HepG2 (cell line): ENCODE measurements around the gene ABCC5. TPM values are rescaled to one million over a fixed set of nuclear protein-coding genes. Genes with fewer than 3 reads are reported as not detected.
A peak's percentile ranks its signal among the peaks of the same experiment; 100 is the strongest.

Experiments used
- ATAC-seq: fragments of 200-7000 bp; cut with Tn5 transposase; 3 replicates; pipeline ENCODE4 v1.9.1; 2020; ENCODE audit warnings: mild to moderate bottlenecking, moderate library complexity
- BruUV-seq: library from RNA; stranded (reverse); fragments of 400-500 nt; replicated peaks from 2 replicates; lab custom pipeline; 2021; lab: Mats Ljungman, UMichigan
- CTCF ChIA-PET: fragments of 300-600 bp; formaldehyde crosslinking; extraction: SDS; loops from one replicate; lab custom pipeline; 2021; ENCODE audit warnings: low total read pairs, inconsistent platforms, low intra/inter-chr PET ratio; lab: Yijun Ruan, JAX
- POLR2A ChIA-PET: fragments of 350-600 bp; sonication (Branson Sonifier 250); formaldehyde crosslinking; loops from one replicate; lab custom pipeline; 2020; ENCODE audit warnings: antibody characterized with exemption, inconsistent platforms; lab: Yijun Ruan, JAX
- DNase-seq: peaks from one replicate; pipeline ENCODE4 v3.0.0-alpha.2; 2015; ENCODE audit warnings: low spot score
- FAIRE-seq: peaks from 3 replicates; lab custom pipeline; 2011; peaks lifted over from hg19 to GRCh38; lab: Jason Lieb, UNC
- H2AFZ ChIP-seq: one replicate; pipeline ENCODE4 v1.6.1; 2011; ENCODE audit warnings: low read length, inconsistent platforms
- H3K27ac ChIP-seq: fragments of 300-600 bp; 3 replicates; pipeline ENCODE4 v1.8.0; 2011; ENCODE audit warnings: mixed run types, mild to moderate bottlenecking, mixed read lengths, low read length, inconsistent platforms; ENCODE audit not compliant: insufficient read depth; ENCODE audit errors: extremely low read length
- H3K27me3 ChIP-seq, 2 experiments: fragments of 200-600 bp in 1 of 2; 2 replicates in 1 of 2; 3 replicates in 1 of 2; pipeline versions ENCODE4 v1.6.0 to v1.8.0; 2011; ENCODE audit warnings: low read length in 2 of 2, mild to moderate bottlenecking in 2 of 2, moderate library complexity in 2 of 2, inconsistent platforms in 1 of 2; ENCODE audit not compliant: insufficient read depth in 2 of 2, control insufficient read depth in 1 of 2
- H3K36me3 ChIP-seq, 2 experiments: fragments of 200-600 bp in 1 of 2; replicated peaks in 1 of 2; 2 replicates in 1 of 2; 3 replicates in 1 of 2; pipeline versions ENCODE4 v1.5.1 to v1.8.0; 2011; ENCODE audit warnings: low read length in 2 of 2, inconsistent platforms in 1 of 2; ENCODE audit not compliant: insufficient read depth in 2 of 2, control insufficient read depth in 1 of 2
- H3K4me1 ChIP-seq: 2 replicates; pipeline ENCODE4 v1.5.1; 2012; ENCODE audit warnings: low read length, inconsistent platforms; ENCODE audit not compliant: insufficient read depth
- H3K4me2 ChIP-seq: 2 replicates; pipeline ENCODE4 v1.6.0; 2011; ENCODE audit warnings: low read depth, low read length, inconsistent platforms
- H3K4me3 ChIP-seq, 3 experiments: fragments of 200-600 bp in 1 of 3; sonication (generic), shearing (Covaris generic) in 1 of 3; replicated peaks in 1 of 3; 2 replicates each; pipeline ENCODE4 v1.5.1; 2011 to 2016; ENCODE audit warnings: low read length in 3 of 3, inconsistent platforms in 2 of 3, low read depth in 2 of 3, mild to moderate bottlenecking in 2 of 3, control low read depth in 1 of 3, mixed read lengths in 1 of 3; ENCODE audit not compliant: insufficient read depth in 1 of 3
- H3K79me2 ChIP-seq: one replicate; pipeline ENCODE4 v1.6.1; 2011; ENCODE audit warnings: low read length, inconsistent platforms; ENCODE audit not compliant: insufficient read depth
- H3K9ac ChIP-seq: 2 replicates; pipeline ENCODE4 v1.6.0; 2011; ENCODE audit warnings: mild to moderate bottlenecking, low read depth, low read length, inconsistent platforms; ENCODE audit not compliant: insufficient read depth
- H3K9me3 ChIP-seq: 2 replicates; pipeline ENCODE4 v1.5.1; 2012; ENCODE audit warnings: mild to moderate bottlenecking, low read length
- H4K20me1 ChIP-seq: 2 replicates; pipeline ENCODE4 v1.6.0; 2011; ENCODE audit warnings: inconsistent platforms, mild to moderate bottlenecking, low read length, moderate library complexity; ENCODE audit not compliant: insufficient read depth
- ADNP ChIP-seq: sonication (generic); formaldehyde crosslinking; IDR thresholded peaks from 2 replicates; pipeline ENCODE4 v1.4.0; 2020; ENCODE audit warnings: missing genetic modification reagents
- FLYWCH1 ChIP-seq: sonication (generic); formaldehyde crosslinking; IDR thresholded peaks from 2 replicates; pipeline ENCODE4 v1.8.1; 2023; ENCODE audit warnings: mild to moderate bottlenecking, missing genetic modification reagents
- MAFF ChIP-seq: IDR thresholded peaks from 2 replicates; pipeline ENCODE4 v1.6.1; 2011; ENCODE audit warnings: low read depth, low read length, improper control_type of control experiment
- MED1 ChIP-seq: sonication (generic); formaldehyde crosslinking; IDR thresholded peaks from 2 replicates; pipeline ENCODE4 v1.4.0; 2020; ENCODE audit warnings: missing genetic modification reagents
- NFIC ChIP-seq: IDR thresholded peaks from 2 replicates; pipeline ENCODE4 v1.6.1; 2012; ENCODE audit warnings: mild to moderate bottlenecking, low read length, inconsistent platforms
- NPAS2 ChIP-seq: sonication (generic); formaldehyde crosslinking; IDR thresholded peaks from 2 replicates; pipeline ENCODE4 v1.8.0; 2022; ENCODE audit warnings: mild to moderate bottlenecking, missing genetic modification reagents, borderline replicate concordance
- PTBP1 ChIP-seq: fragments of 200-400 bp; formaldehyde crosslinking; IDR thresholded peaks from 2 replicates; pipeline ENCODE4 v1.6.1; 2018; ENCODE audit warnings: low read length, low read depth; ENCODE audit not compliant: poor library complexity, severe bottlenecking
- ZBTB20 ChIP-seq: sonication (generic); formaldehyde crosslinking; IDR thresholded peaks from 2 replicates; pipeline ENCODE4 v1.8.1; 2023; ENCODE audit warnings: missing genetic modification reagents, low read depth, mild to moderate bottlenecking, borderline replicate concordance
- ZNF232 ChIP-seq: sonication (generic); formaldehyde crosslinking; IDR thresholded peaks from 2 replicates; pipeline ENCODE4 v1.4.0; 2020; ENCODE audit warnings: missing genetic modification reagents, borderline replicate concordance
- ZNF274 ChIP-seq: sonication (generic); formaldehyde crosslinking; IDR thresholded peaks from 2 replicates; pipeline ENCODE4 v1.5.1; 2020; ENCODE audit warnings: mild to moderate bottlenecking, missing genetic modification reagents
- ZNF558 ChIP-seq: sonication (generic); formaldehyde crosslinking; IDR thresholded peaks from 2 replicates; pipeline ENCODE4 v1.9.0; 2022; ENCODE audit warnings: mild to moderate bottlenecking, missing genetic modification reagents, borderline replicate concordance
- ZNF670 ChIP-seq: sonication (generic); formaldehyde crosslinking; IDR thresholded peaks from 2 replicates; pipeline ENCODE4 v1.8.0; 2022; ENCODE audit warnings: mild to moderate bottlenecking, missing genetic modification reagents, borderline replicate concordance
- ZNF720 ChIP-seq: sonication (generic); formaldehyde crosslinking; IDR thresholded peaks from 2 replicates; pipeline ENCODE4 v1.4.0; 2020; ENCODE audit warnings: missing genetic modification reagents
- WGBS: methylation state at CpG from one replicate; pipeline ENCODE4 v1.1.6; 2017; ENCODE audit warnings: low lambda C conversion rate; 5-methylcytosine and 5-hydroxymethylcytosine counted together
- in situ Hi-C: cut with HindIII; loops from 2 replicates; pipeline ENCODE4 v1.10.0; 2017; ENCODE audit warnings: low pct_unique_long_range_greater_than_20kb; ENCODE audit not compliant: extremely low pct_ligation_motif_present
- intact Hi-C: fragments of 100-400 bp; cut with micrococcal nuclease; formaldehyde crosslinking; loops from one replicate; pipeline ENCODE4 v1.10.0; 2022; ENCODE audit not compliant: unreplicated experiment
- polyA plus RNA-seq, 8 experiments: library from polyadenylated mRNA; depleted of rRNA in 3 of 8; stranded (reverse) in 7 of 8; unstranded in 1 of 8; fragments of >200 nt; fragmentation: Illumina TruSeq in 4 of 8; extraction: Trizol in 4 of 8; gene quantifications; 2 replicates each; pipeline versions ENCODE4 v1.2.1 to v1.2.3, GENCODE V29; 2011 to 2016; ENCODE audit warnings: low read depth in 4 of 8, missing spikeins in 1 of 8, mixed read lengths in 1 of 8; ENCODE audit not compliant: insufficient read depth in 1 of 8
- total RNA-seq, 5 experiments: library from RNA; depleted of rRNA; stranded (reverse); fragments of >200 nt; fragmentation: Illumina TruSeq; extraction: Trizol; gene quantifications; 2 replicates each; pipeline ENCODE4 v1.2.3, GENCODE V29; 2016; ENCODE audit warnings: low read depth in 1 of 5
- TF ChIP-seq, protein P1 (sequence below): sonication (generic); formaldehyde crosslinking; IDR thresholded peaks from 2 replicates; pipeline ENCODE4 v1.9.0; 2021; ENCODE audit warnings: missing genetic modification reagents, borderline replicate concordance
- TF ChIP-seq, protein P2 (sequence below): sonication (generic); formaldehyde crosslinking; IDR thresholded peaks from 2 replicates; pipeline ENCODE4 v1.5.1; 2020; ENCODE audit warnings: mild to moderate bottlenecking, missing genetic modification reagents, borderline replicate concordance
- TF ChIP-seq, protein P3 (sequence below): sonication (generic); formaldehyde crosslinking; IDR thresholded peaks from 2 replicates; pipeline ENCODE4 v1.8.1; 2022; ENCODE audit warnings: low read depth, mild to moderate bottlenecking, missing genetic modification reagents

ABCC5 gene
- total and polyA plus RNA-seq, 2 of the 13 experiments (the other 11 are each of a cell fraction or from before 2014, with no cell fraction given), result 12.5 to 12.7 TPM

DNA sequence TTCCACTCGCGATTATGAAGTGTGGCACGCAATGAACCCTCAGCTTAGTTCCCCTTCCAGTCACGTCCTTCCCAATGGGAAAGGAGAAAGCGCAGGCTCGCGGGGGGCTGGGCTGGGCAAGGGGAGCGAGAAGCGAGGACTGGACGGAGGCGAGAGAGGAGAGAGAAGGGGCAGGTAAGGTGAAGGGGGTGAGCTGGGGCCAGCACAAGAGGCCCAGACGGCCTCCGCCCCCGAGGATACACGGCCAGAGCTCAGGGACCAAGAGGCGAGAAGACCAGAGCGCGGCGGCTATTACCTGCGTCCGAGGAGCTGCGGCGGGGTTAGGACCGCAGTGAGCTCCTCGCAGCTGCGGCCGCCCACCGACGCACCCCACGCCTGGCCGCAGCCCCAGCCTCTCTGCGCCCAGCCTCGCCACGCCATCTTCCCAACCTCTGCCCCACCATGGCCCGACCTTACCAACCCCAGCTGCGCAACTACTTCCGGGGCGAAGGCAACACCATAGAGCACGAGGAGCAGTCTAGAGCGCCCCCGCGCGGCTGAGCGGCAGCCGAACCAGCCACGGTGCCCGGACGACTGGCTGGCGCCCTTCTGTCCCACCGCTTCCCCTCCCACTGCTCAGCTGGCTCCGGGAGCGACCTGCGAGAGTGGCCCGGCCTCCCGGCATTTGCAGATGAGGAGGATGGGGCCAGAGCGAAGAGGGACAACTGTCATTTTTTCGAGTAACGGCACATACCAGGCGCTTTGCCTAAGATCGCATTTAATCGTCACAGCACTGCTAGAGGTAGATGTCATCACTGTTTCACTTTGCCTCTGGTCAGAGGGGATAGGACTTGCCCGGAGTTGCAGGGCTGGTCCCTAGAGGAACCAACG, 133.0 kb downstream of the ABCC5 start, which contains the start of gene PARL:
Gene PARL (minus strand): TSS at position 454 of the 870 bp plus-strand sequence. CDS start 34 bp downstream, at position 420.
- peak within 1 kb of the TSS; percentile 80 for H3K9ac ChIP-seq
- peak within 1 kb of the TSS; percentile 84 to 89 (median 84) for H3K4me3 ChIP-seq
- H3K27ac ChIP-seq, result peak within 1 kb of the TSS; percentile 71
- H3K4me2 ChIP-seq, result peak within 1 kb of the TSS; percentile 97
- peaks cover 0 to 7% of the 10 kb centered on the region in 2 experiments; a peak in 2 of 5 replicates for H3K36me3 ChIP-seq
- DNase-seq (peak; percentile 91), ATAC-seq (peak; percentile 99), FAIRE-seq (peak; percentile 37)
- H4K20me1 ChIP-seq, result peaks cover 3% of the 10 kb centered on the region; the same call in 1 of the 2 replicates
- peaks cover 41% of the 10 kb centered on the region for H3K79me2 ChIP-seq
- CTCF ChIA-PET, result no interaction called here
- H3K27me3 ChIP-seq, result no peaks in the 10 kb centered on the region; a peak in 1 of 5 replicates
- peaks cover 22% of the 10 kb centered on the region; the same call in 1 of the 2 replicates for H3K4me1 ChIP-seq
- intact Hi-C loops, result loop anchor here (5.0 kb wide), 2 partner anchors 363 to 417 kb away; partner anchors contain the start of genes ALG3 and EEF1AKMT4
- in situ Hi-C loops, result loop anchor here (25.0 kb wide), 1 partner anchor 253 kb away; the partner anchor contains the start of gene EIF2B5
- H3K9me3 ChIP-seq, result no peaks in the 10 kb centered on the region
- WGBS, result 0% methylated on average over 23 of the region's 63 CpGs
- H2AFZ ChIP-seq, result peak within 1 kb of the TSS; percentile 96
- no TSS peak for BruUV-seq
- POLR2A ChIA-PET, result interaction anchor here (0.7 to 1.7 kb wide), 11 partner anchors 8 to 363 kb away, joined by 3 to 9 read pairs (median 5); partner anchors contain the start of genes ABCF3 and ALG3
- TF ChIP-seq ZNF558 (CRISPR knock-in tag), result no peak
- TF ChIP-seq ZNF720 (CRISPR knock-in tag), result peak; percentile 62; the same call in 1 of the 2 replicates
- TF ChIP-seq, protein P1, sequence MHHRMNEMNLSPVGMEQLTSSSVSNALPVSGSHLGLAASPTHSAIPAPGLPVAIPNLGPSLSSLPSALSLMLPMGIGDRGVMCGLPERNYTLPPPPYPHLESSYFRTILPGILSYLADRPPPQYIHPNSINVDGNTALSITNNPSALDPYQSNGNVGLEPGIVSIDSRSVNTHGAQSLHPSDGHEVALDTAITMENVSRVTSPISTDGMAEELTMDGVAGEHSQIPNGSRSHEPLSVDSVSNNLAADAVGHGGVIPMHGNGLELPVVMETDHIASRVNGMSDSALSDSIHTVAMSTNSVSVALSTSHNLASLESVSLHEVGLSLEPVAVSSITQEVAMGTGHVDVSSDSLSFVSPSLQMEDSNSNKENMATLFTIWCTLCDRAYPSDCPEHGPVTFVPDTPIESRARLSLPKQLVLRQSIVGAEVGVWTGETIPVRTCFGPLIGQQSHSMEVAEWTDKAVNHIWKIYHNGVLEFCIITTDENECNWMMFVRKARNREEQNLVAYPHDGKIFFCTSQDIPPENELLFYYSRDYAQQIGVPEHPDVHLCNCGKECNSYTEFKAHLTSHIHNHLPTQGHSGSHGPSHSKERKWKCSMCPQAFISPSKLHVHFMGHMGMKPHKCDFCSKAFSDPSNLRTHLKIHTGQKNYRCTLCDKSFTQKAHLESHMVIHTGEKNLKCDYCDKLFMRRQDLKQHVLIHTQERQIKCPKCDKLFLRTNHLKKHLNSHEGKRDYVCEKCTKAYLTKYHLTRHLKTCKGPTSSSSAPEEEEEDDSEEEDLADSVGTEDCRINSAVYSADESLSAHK (CRISPR knock-in tag), result no peak
- peak; percentile 63 for TF ChIP-seq ZBTB20 (CRISPR knock-in tag)
- TF ChIP-seq, protein P2, sequence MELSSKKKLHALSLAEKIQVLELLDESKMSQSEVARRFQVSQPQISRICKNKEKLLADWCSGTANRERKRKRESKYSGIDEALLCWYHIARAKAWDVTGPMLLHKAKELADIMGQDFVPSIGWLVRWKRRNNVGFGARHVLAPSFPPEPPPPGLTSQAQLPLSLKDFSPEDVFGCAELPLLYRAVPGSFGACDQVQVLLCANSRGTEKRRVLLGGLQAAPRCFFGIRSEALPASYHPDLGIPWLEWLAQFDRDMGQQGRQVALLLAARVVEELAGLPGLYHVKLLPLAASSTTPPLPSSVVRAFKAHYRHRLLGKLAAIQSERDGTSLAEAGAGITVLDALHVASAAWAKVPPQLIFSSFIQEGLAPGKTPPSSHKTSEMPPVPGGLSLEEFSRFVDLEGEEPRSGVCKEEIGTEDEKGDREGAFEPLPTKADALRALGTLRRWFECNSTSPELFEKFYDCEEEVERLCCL (CRISPR knock-in tag), result peak; percentile 89
- peak; percentile 94 for TF ChIP-seq ZNF670 (CRISPR knock-in tag)
- no peak for TF ChIP-seq NFIC
- no peak for TF ChIP-seq PTBP1
- peak; percentile 43; the same call in 1 of the 2 replicates for TF ChIP-seq ZNF232 (CRISPR knock-in tag)
- peak; percentile 73 for TF ChIP-seq MED1
- TF ChIP-seq FLYWCH1, result 0 out of 2 replicates have a peak, but pooled peaks have one; percentile 86
- no peak for TF ChIP-seq NPAS2 (CRISPR knock-in tag)
- TF ChIP-seq MAFF, result no peak
- peak; percentile 53; the same call in 1 of the 2 replicates for TF ChIP-seq ZNF274 (CRISPR knock-in tag)
- no peak for TF ChIP-seq ADNP (CRISPR knock-in tag)
- TF ChIP-seq, protein P3, sequence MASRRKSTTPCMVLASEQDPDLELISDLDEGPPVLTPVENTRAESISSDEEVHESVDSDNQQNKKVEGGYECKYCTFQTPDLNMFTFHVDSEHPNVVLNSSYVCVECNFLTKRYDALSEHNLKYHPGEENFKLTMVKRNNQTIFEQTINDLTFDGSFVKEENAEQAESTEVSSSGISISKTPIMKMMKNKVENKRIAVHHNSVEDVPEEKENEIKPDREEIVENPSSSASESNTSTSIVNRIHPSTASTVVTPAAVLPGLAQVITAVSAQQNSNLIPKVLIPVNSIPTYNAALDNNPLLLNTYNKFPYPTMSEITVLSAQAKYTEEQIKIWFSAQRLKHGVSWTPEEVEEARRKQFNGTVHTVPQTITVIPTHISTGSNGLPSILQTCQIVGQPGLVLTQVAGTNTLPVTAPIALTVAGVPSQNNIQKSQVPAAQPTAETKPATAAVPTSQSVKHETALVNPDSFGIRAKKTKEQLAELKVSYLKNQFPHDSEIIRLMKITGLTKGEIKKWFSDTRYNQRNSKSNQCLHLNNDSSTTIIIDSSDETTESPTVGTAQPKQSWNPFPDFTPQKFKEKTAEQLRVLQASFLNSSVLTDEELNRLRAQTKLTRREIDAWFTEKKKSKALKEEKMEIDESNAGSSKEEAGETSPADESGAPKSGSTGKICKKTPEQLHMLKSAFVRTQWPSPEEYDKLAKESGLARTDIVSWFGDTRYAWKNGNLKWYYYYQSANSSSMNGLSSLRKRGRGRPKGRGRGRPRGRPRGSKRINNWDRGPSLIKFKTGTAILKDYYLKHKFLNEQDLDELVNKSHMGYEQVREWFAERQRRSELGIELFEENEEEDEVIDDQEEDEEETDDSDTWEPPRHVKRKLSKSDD, result peak; percentile 84; the same call in 1 of the 2 replicates
